Activated CD4-positive, alpha-beta T cell treated with anti-CD3 and anti-CD28 coated beads for 36 hours (primary cell): ENCODE measurements around the gene PRRC2A. TPM values are rescaled to one million over a fixed set of nuclear protein-coding genes. Genes with fewer than 3 reads are reported as not detected.

ENCODE experiments used
- ATAC-seq: fragments of 200-7000 bp; cut with Tn5 transposase; one replicate; pipeline ENCODE4 v1.10.0; 2021; ENCODE audit warnings: mild to moderate bottlenecking, moderate library complexity
- CTCF ChIA-PET: fragments of 350-600 bp; sonication (Branson Sonifier 250); formaldehyde crosslinking; loops from one replicate; lab custom pipeline; 2021; ENCODE audit warnings: antibody characterized with exemption; lab: Charles Lee
- POLR2A ChIA-PET: fragments of 350-600 bp; sonication (Branson Sonifier 250); formaldehyde crosslinking; loops from one replicate; lab custom pipeline; 2021; ENCODE audit warnings: antibody characterized with exemption, inconsistent platforms; lab: Charles Lee
- DNase-seq: peaks from one replicate; pipeline ENCODE4 v3.0.0-alpha.2; 2020
- H3K27ac Mint-ChIP-seq: one replicate; pipeline ENCODE4 v1.8.0; 2021; ENCODE audit warnings: mixed read lengths
- H3K27me3 Mint-ChIP-seq: one replicate; pipeline ENCODE4 v1.8.0; 2021; ENCODE audit warnings: mixed read lengths
- H3K36me3 Mint-ChIP-seq: one replicate; pipeline ENCODE4 v1.8.0; 2021; ENCODE audit warnings: low read depth, mixed read lengths
- H3K4me1 Mint-ChIP-seq: one replicate; pipeline ENCODE4 v1.8.0; 2021; ENCODE audit warnings: mixed read lengths
- H3K4me3 Mint-ChIP-seq: one replicate; pipeline ENCODE4 v1.8.0; 2021; ENCODE audit warnings: mild to moderate bottlenecking, moderate library complexity, mixed read lengths
- H3K9me3 Mint-ChIP-seq: one replicate; pipeline ENCODE4 v1.8.0; 2021; ENCODE audit warnings: low read depth, mixed read lengths
- intact Hi-C, 2 experiments: fragments of 100-400 bp; cut with DNase I in 1 of 2; cut with micrococcal nuclease in 1 of 2; formaldehyde crosslinking; loops; one replicate each; pipeline versions ENCODE4 v1.14.2 to v1.15.1; 2022 to 2024; cut with DNase I, micrococcal nuclease
- total RNA-seq, 2 experiments: library from RNA; stranded (reverse); gene quantifications; one replicate each; pipeline ENCODE4 v1.2.3, GENCODE V29; 2021

The PRRC2A gene
- total RNA-seq, 2 experiments from 2014 or later, result 255 to 280 TPM

DNA sequence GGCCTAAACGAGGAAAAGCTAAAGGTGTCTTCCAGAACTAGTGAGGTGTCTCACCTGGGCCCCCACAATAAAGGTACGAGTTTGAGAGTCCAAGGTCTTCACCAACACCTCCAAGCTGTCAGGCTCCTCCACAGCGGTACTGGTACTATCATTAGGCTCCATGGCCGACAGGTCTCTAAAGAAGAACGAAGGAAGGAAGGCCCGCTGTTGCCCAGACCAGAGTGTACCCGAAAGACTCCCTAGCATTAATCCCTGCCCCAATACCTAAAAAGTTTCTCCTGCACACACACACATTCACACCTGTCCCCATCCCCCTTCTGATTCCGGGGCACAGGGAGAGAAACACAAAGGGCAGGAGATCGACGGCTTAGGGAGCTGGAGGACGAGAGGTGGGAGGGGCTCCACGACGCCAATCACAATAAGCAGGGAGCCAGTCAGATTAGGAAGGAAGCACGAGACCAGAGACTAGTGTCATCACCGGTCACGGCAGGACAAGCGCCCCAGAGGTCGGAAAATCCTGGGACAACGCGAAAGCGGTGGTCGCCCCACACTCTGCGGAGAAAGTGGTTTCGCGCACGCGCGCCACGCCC is 31.2 kb downstream of the PRRC2A start:
- peak; percentile 76 for DNase-seq
- no peaks in the 10 kb centered on the region for H3K9me3 Mint-ChIP-seq

DNA sequence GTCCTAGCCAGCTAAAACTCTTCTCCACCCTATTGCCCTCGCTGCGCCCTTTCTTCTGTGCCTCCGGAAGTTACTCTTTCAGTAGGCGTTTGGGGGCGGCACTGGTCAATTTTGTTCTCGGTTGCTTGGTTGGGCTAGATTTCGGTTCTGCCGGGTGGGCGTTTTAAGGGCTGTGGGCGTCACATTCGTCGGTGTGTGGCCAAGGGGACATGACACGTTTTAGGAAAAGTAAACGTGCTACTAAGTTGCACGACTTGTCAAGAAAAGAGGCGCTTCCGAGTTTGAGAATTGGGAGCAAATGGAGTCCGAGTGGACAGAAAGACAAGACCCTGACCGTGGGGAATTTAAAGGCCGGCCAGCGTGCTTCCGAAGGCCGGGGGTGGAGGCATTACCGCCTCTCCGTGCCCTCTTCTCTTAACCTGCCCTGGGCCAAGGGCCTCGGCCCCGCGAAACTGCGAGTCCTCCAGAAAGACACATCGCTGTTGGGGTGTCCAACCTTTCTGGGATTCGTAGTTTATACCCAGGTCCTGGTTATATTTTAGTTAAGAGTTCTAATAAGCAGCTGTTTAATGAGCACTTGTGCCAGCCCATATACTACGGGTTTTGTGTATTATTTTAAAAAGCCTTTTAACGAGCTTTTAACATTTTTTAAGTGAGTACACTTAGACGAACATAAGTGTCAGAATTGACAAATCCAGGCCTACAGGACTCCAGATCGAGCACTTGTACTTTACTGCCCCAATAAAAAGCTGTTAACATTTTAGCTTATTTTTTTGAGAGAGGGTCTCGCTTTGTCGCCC is 32.6 kb downstream of the PRRC2A start:
- Mint-ChIP-seq H3K9me3 (no peaks in the 10 kb centered on the region), H3K27me3 (no peaks in the 10 kb centered on the region), H3K4me3 (peak overlapping the region; percentile 88), H3K36me3 (peaks cover 30% of the 10 kb centered on the region), H3K27ac (peak overlapping the region; percentile 96), H3K4me1 (peaks cover 38% of the 10 kb centered on the region)
- ATAC-seq, result peak; percentile 71
- ChIA-PET POLR2A (interaction anchor here (0.9 to 6.0 kb wide), 7 partner anchors 8 to 174 kb away, joined by 3 to 72 read pairs (median 6); partner anchors contain the start of genes AIF1, C6orf47, CSNK2B and DDX39B), CTCF (interaction anchor here (0.7 to 5.8 kb wide), 14 partner anchors 8 to 1108 kb away, joined by 3 to 39 read pairs (median 4); partner anchors contain the start of genes C6orf47, DDX39B, GPANK1 and TNF)
- peak; percentile 91 for DNase-seq
- intact Hi-C loops, result loop anchor here (1.0 to 5.0 kb wide), 20 partner anchors 7 to 1096 kb away; partner anchors contain the start of genes ABHD16A (in 2 of the 2), C6orf47 (in 2 of the 2), PRRC2A (in 2 of the 2) and AGPAT1 (in 1 of the 2)

More for the DNA sequence above, 31.2 kb downstream of the PRRC2A start:
- peak overlapping the region; percentile 96 for H3K27ac Mint-ChIP-seq
- H3K4me1 Mint-ChIP-seq, result peaks cover 28% of the 10 kb centered on the region
- ChIA-PET POLR2A (interaction anchor here (0.6 to 6.0 kb wide), 15 partner anchors 10 to 307 kb away, joined by 3 to 72 read pairs (median 4); partner anchors contain the start of genes ABHD16A, AIF1, C6orf47 and CLIC1), CTCF (interaction anchor here (0.6 to 5.8 kb wide), 13 partner anchors 10 to 544 kb away, joined by 3 to 39 read pairs (median 4); partner anchors contain the start of genes C6orf47, GPANK1, HSPA1B and LY6G5B)
- no peaks in the 10 kb centered on the region for H3K27me3 Mint-ChIP-seq
- H3K4me3 Mint-ChIP-seq, result peak overlapping the region; percentile 88
- peak; percentile 62 for ATAC-seq
- intact Hi-C loops, result loop anchor here (1.0 to 5.0 kb wide), 20 partner anchors 9 to 1095 kb away; partner anchors contain the start of genes ABHD16A (in 2 of the 2), C6orf47 (in 2 of the 2), PRRC2A (in 2 of the 2) and AGPAT1 (in 1 of the 2)
- peaks cover 41% of the 10 kb centered on the region for H3K36me3 Mint-ChIP-seq

DNA sequence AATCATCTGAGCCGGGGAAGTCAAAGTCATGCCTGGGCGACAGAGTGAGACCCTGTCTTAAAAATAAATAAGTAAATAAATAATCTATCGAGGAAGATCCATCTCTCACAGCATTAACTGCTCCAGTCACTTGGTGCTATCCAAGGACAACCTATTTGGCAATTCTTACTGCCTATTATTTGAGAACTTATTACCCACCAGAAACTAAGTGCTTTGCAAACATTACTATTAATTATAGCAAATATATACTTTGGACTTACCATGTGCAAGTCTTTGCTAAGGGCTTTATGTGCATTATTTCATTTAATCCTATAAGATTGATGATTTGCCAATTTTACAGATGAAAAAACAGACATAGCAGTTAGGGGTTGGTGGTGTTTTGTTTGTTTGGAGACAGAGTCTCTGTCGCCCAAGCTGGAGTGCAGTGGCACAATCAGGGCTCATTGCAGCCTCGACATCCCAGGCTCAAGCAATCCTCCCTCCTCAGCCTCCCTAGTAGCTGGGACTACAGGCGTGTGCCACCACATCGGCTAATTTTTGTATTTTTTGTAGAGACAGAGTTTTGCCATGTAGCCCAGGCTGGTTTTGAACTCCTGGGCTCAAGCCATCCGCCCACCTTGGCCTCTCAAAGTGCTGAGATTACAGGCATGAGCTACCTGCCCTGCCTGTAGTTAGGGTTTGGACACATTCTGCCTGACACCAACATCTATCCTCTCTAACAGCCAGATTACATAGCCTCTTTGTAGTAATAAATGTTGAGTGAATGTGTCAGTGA is 34.2 kb downstream of the PRRC2A start:
- Mint-ChIP-seq H3K27ac (no peak overlapping the region), H3K27me3 (no peaks in the 10 kb centered on the region), H3K4me1 (peaks cover 50% of the 10 kb centered on the region), H3K9me3 (no peaks in the 10 kb centered on the region), H3K36me3 (peaks cover 19% of the 10 kb centered on the region), H3K4me3 (no peak overlapping the region)
- no peak for DNase-seq
- CTCF ChIA-PET, result interaction anchor here (0.6 to 5.8 kb wide), 9 partner anchors 9 to 192 kb away, joined by 3 to 39 read pairs (median 3); partner anchors contain the start of genes ATP6V1G2, GPANK1 and LY6G5C
- ATAC-seq, result no peak
- POLR2A ChIA-PET, result interaction anchor here (0.6 to 6.0 kb wide), 2 partner anchors 10 to 11 kb away, joined by 3 to 72 read pairs; partner anchors contain the start of genes CSNK2B and GPANK1
- intact Hi-C loops, result loop anchor here in 1 of 2 experiments (5.0 kb wide), 3 partner anchors 457 to 543 kb away; partner anchors contain the start of genes AGPAT1 and RNF5

DNA sequence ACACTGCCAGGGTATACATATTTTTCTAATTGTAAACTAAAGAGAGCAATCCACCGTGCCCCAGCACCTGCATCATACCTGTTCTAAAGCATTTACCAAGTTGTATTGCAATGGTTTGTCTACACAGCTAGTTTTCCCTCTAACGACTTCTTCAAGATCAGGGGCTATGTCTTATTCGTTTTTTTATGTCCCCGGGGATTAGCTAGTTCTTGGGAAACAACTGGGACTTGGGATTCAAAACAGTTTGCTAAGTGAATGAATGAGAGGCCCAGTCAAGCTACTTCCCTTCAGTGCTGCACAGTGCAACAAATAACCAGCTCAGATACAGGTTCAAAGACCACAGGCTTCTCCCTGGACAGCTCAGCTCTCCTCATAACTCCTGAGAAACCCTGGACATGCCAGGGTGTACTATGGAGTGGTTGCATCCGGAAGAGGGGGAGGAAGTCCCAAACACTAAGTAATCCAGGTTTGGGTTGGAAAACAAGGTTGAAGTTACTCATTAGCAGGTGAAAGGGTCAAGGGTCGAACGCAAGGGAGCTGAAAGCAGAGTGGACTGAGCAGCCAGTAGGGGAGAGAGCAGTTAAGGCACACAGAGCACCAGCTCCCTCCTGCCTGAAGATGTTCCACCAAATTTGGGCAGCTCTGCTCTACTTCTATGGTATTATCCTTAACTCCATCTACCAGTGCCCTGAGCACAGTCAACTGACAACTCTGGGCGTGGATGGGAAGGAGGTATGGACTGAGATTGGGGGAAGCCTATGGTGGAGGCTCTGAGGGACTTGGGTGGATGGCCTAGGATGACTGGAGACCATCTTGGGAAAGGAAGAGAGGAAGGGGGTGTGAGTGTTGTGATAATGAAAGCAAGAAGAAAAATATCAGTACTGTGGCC is 35.1 kb downstream of the PRRC2A start, which contains the start of gene APOM:
APOM (plus strand) TSS at position 546 of the 889 bp plus-strand sequence; CDS start at position 619, 73 bp downstream.
- H3K27me3 Mint-ChIP-seq, result no peaks in the 10 kb centered on the region
- H3K4me3 Mint-ChIP-seq, result no peak within 1 kb of the TSS
- ChIA-PET POLR2A (interaction anchor here (6.0 kb wide), 1 partner anchor 9 kb away, joined by 72 read pairs; the partner anchor contains the start of genes CSNK2B and GPANK1), CTCF (interaction anchor here (0.7 to 5.8 kb wide), 6 partner anchors 9 to 193 kb away, joined by 3 to 39 read pairs (median 3); partner anchors contain the start of genes GPANK1 and LY6G5C)
- peaks cover 17% of the 10 kb centered on the region for H3K36me3 Mint-ChIP-seq
- no peak for ATAC-seq
- peak within 1 kb of the TSS; percentile 14 for H3K27ac Mint-ChIP-seq
- intact Hi-C loops, result no loop called here
- H3K9me3 Mint-ChIP-seq, result no peaks in the 10 kb centered on the region
- no peak for DNase-seq
- peaks cover 49% of the 10 kb centered on the region for H3K4me1 Mint-ChIP-seq

DNA sequence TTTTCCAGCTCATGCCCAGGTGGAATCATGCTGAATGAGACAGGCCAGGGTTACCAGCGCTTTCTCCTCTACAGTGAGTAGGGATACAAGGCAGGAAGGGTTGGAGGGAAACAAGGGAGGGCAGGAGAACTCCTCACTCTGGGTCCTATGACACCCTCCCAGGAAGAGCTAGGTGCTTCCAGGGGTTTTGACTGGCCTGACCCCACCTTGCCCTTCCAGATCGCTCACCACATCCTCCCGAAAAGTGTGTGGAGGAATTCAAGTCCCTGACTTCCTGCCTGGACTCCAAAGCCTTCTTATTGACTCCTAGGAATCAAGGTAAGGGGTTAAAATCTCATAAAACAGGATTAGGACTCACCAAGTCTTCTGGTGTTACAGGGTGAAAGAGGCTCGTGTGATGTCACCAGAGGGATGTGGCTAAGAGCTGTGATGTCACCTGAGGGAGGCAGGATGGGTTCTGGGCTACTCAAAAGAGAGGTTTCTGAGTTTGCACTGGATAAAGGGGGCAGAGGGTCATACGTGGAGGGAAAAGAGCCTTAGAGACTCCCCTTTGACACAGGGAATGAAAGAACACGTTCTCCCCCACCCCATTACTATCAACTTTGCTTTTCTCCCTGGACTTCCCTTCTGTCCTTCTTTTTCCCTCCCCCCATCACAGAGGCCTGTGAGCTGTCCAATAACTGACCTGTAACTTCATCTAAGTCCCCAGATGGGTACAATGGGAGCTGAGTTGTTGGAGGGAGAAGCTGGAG is 37.1 kb downstream of the PRRC2A start:
- H3K4me1 Mint-ChIP-seq, result peaks cover 53% of the 10 kb centered on the region
- H3K27me3 Mint-ChIP-seq, result no peaks in the 10 kb centered on the region
- no peaks in the 10 kb centered on the region for H3K9me3 Mint-ChIP-seq
- peak; percentile 64 for DNase-seq
- H3K36me3 Mint-ChIP-seq, result peaks cover 23% of the 10 kb centered on the region
- peak overlapping the region; percentile 93 for H3K27ac Mint-ChIP-seq
- ChIA-PET CTCF (interaction anchor here (0.7 kb wide), 1 partner anchor 130 kb away, joined by 3 read pairs; no protein-coding TSS in a partner anchor), POLR2A (interaction anchor here (0.6 kb wide), 2 partner anchors 10 to 198 kb away, joined by 3 to 5 read pairs; no protein-coding TSS in a partner anchor)
- H3K4me3 Mint-ChIP-seq, result no peak overlapping the region
- intact Hi-C loops, result no loop called here
- ATAC-seq, result no peak

DNA sequence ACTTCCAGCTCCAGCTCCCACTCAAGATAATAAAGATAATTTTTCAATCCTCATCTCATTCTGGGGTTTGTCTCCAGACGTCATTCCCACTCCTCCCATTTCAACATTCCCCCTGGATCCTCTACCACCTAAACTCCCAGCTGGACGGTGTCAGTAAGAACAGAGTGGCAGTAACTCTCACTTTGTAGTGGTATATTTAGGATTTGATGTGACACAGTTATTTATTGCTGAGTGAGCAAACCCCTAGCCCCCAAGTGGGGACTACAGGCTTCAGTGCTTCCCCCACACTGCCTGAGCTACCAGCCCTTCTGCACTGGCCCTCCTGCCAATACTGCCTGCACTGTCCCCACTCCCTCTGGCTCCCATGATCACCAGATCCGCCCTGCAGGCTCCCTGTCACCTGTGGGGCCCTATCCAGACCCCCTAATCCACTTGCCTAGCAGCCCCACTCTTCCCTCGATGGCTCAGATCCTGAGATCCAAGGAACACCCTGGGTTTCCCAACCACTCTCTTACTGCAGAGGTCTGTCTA is 37.7 kb downstream of the PRRC2A start:
- CTCF ChIA-PET, result interaction anchor here (0.6 kb wide), 1 partner anchor 61 kb away, joined by 4 read pairs; no protein-coding TSS in a partner anchor
- DNase-seq (no peak), ATAC-seq (no peak)
- intact Hi-C loops, result no loop called here
- Mint-ChIP-seq H3K36me3 (peaks cover 27% of the 10 kb centered on the region), H3K4me3 (peak overlapping the region; percentile 88), H3K27me3 (no peaks in the 10 kb centered on the region), H3K4me1 (peaks cover 55% of the 10 kb centered on the region), H3K27ac (peak overlapping the region; percentile 93), H3K9me3 (no peaks in the 10 kb centered on the region)
- POLR2A ChIA-PET, result no interaction called here

DNA sequence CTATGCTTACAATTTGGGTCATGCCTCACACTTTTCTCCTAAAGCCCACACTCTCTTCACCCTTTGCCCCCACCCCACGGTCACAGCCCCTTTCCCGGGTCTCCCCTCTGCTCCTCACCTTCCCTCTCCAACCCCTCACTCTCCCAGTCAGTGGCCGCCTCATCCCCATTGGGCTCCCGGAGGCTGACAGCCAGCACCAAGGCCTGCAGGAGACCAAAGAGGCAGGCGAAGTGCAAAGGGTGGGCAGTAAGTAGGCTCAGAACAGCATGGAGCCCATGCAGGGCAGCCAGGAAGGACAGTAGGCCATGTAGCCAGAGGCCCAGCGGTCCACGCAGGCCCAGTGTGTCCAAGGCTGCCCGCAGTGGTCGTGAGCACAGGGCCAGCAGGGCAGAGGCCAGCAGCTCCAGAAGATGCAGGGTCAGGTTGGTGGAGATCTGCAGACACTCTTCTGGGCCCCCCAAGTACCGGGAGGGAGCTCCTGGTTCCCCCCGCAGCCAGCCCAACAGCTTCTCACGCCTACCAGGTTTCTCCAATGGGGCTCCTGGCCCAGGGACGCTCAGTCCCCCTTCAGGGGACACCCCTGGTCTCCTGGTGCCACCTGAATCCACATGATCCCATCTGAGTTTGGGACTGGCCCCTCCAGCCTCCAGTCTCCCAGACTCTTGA is 38.6 kb downstream of the PRRC2A start:
- no peak for DNase-seq
- intact Hi-C loops, result no loop called here
- Mint-ChIP-seq H3K36me3 (peaks cover 36% of the 10 kb centered on the region), H3K27me3 (no peaks in the 10 kb centered on the region), H3K4me1 (peaks cover 61% of the 10 kb centered on the region), H3K4me3 (peak overlapping the region; percentile 88), H3K27ac (peak overlapping the region; percentile 93), H3K9me3 (no peaks in the 10 kb centered on the region)
- ChIA-PET CTCF (interaction anchor here (0.6 kb wide), 1 partner anchor 137 kb away, joined by 3 read pairs; the partner anchor contains the start of gene VARS1), POLR2A (no interaction called here)
- ATAC-seq, result no peak

DNA sequence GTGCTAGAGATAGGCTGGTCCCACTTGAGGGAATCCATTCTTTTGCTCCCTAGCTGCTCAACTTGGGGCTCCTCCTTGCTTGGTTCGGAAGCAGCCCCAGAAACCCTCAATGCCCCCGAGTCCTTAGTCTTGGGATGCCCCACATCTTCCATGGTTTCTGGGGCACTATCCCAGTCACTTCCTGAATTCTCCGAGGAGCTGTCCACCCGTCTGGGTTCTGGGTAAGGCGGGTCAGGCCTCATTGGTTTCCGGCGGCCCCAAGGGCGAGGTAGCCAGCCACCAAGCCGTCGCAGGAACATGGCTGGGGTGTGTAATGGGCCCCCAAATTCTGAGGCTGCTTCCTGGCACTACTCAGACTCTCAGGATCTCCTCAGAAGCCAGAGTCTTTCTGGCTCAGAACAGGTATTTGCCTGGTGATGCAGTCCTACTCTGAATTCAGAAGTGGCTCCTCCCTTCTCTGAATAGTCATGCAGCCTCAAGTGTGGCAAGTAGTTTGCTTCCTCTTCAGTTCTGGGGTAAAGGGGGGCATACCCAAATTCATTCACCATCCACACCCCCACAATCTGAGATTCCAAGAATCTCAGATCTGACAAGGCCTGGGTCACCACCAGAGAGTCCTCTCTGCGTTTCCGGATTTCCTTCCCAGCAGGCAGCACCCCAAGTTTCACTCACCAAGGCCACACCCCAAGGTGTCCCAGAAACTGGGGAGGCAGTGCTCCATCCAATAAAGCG is 39.3 kb downstream of the PRRC2A start:
- intact Hi-C loops, result loop anchor here (1.0 to 10.0 kb wide), 5 partner anchors 8 to 1545 kb away; partner anchors contain the start of genes BAG6 (in 2 of the 2), HSD17B8 (in 1 of the 2), MICA (in 1 of the 2) and MRPS18B (in 1 of the 2)
- peak overlapping the region; percentile 88 for H3K4me3 Mint-ChIP-seq
- POLR2A ChIA-PET, result interaction anchor here (2.3 kb wide), 1 partner anchor 7 kb away, joined by 12 read pairs; the partner anchor contains the start of gene BAG6
- H3K36me3 Mint-ChIP-seq, result peaks cover 43% of the 10 kb centered on the region
- peaks cover 67% of the 10 kb centered on the region for H3K4me1 Mint-ChIP-seq
- H3K27ac Mint-ChIP-seq, result peak overlapping the region; percentile 93
- ATAC-seq (peak; percentile 61), DNase-seq (peak; percentile 65)
- CTCF ChIA-PET, result interaction anchor here (0.6 to 2.6 kb wide), 4 partner anchors 9 to 171 kb away, joined by 3 to 16 read pairs (median 4); partner anchors contain the start of genes BAG6 and VARS1
- no peaks in the 10 kb centered on the region for H3K9me3 Mint-ChIP-seq
- no peaks in the 10 kb centered on the region for H3K27me3 Mint-ChIP-seq
